ENCODE results near the gene SERPINE2.

Gene SERPINE2

DNA sequence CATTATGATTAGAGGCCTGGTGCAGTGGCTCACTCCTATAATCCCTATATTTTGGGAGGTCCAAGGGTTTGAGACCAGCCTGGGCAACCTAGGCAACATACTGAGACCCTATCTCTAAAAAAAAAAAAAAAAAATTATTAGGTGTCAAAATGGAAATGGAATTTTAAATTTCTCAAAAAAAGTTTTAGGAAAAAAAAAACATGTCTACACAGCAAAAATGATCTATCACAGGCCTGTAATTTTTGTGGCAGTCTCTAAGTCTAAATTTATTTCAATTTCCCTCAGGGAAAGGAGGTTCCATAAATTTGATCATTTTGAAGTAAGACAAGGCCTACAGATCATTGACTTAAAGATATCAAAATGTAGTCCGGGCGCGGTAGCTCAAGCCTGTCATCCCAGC is 65.5 kb downstream of the SERPINE2 start:
- DNase-seq (ENCODE audit: low read depth): no peak

DNA sequence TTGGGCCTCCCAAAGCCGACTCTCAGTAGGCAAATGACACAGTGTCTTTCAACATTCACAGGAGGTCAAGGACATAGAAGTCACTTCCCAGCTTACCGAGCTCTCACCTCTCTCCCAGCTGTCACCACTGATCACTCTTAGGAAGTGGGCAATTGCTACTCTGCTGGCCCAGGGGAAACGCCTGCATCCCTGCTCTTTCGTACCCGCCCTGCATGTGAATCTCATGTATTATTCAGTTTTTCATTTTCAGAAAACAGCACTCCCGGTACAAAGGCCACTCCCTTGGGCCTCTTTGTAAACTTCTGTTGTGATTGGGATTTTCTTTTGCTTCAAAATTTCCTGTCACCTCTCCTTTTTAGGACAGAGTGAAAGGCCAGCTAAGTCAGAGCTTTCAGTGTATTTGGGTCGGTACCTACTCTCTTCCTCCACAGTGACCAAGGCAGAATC is 66.4 kb downstream of the SERPINE2 start:
- no peak for DNase-seq (ENCODE audit: low read depth)

GRCh38 chr2:223971731-223972130 is 67.4 kb downstream of the SERPINE2 start:
- no peak for DNase-seq (ENCODE audit: low read depth)

DNA sequence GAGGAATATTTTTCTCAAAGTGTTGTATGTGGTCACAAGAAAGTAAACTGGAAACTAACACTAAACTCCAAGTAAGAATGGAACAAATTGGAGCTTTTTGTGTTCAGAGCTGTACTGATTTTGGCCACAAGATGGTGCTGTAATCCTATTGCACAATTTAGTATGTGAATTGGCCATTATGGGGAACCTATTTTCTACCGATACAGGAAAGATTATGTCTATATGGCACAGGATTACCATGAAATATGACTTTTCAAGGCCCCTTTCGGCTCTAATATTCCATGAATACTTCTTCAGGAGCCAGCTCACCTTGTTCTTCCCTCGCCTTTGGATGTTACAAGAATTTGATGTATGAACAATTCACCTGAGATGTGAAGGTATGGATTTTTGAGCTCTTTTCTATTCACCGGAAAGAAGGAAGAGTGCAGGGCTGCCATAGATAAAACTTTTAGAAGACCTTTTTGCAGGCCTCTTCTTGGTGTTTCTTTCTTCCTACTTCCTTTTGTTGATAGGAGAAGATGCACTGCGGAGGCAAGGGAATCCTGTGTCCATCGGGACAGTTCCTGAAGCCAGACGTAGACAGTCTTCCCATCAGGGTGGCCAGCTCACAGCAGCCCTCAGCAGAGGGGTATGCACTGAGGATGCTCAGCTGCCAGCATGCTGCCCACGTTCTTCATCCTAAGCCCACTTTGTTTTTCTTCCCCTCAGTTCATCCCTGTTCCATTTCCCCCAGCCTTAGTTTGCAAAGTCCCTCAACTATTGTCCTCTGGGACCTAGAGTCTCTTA is 68.5 kb downstream of the SERPINE2 start:
- DNase-seq (ENCODE audit: low read depth): no peak

- no peak for DNase-seq (ENCODE audit: low read depth)
Observed at GRCh38 chr2:223969856-223970255, 69.2 kb downstream of the SERPINE2 start.

GRCh38 chr2:223969315-223969714 is 69.8 kb downstream of the SERPINE2 start:
- no peak for DNase-seq (ENCODE audit: low read depth)

- no peak for DNase-seq (ENCODE audit: low read depth)
Observed at GRCh38 chr2:223967981-223968380, 71.1 kb downstream of the SERPINE2 start.

DNA sequence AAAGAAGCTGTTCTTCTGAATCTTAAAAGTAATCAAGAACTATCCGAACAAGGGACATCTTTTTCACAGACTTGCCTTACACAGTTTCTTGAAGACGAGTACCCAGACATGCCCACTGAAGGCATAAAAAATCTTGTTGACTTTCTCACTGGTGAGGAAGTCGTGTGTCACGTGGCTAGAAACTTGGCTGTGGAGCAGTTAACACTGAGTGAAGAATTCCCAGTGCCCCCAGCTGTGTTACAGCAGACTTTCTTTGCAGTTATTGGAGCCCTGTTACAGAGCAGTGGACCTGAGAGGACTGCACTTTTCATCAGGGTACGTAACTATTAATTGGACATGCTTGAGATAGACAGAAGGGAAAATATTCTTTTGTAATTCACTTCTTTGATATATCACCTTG is 79.4 kb downstream of the SERPINE2 start:
- DNase-seq (ENCODE audit: low read depth): no peak

- DNase-seq (ENCODE audit: low read depth): peak; percentile 96
Observed at GRCh38 chr2:223957092-223957851, 81.8 kb downstream of the SERPINE2 start, which contains the start of gene MRPL44. Gene MRPL44, plus strand, starts transcription at chr2:223957463. Its CDS starts 10 bp downstream, at chr2:223957473.

- no peak for DNase-seq (ENCODE audit: low read depth)
Observed at GRCh38 chr2:223956300-223956699, 82.8 kb downstream of the SERPINE2 start.

GRCh38 chr2:223954401-223954800 is 84.7 kb downstream of the SERPINE2 start:
- DNase-seq (ENCODE audit: low read depth): no peak

DNA sequence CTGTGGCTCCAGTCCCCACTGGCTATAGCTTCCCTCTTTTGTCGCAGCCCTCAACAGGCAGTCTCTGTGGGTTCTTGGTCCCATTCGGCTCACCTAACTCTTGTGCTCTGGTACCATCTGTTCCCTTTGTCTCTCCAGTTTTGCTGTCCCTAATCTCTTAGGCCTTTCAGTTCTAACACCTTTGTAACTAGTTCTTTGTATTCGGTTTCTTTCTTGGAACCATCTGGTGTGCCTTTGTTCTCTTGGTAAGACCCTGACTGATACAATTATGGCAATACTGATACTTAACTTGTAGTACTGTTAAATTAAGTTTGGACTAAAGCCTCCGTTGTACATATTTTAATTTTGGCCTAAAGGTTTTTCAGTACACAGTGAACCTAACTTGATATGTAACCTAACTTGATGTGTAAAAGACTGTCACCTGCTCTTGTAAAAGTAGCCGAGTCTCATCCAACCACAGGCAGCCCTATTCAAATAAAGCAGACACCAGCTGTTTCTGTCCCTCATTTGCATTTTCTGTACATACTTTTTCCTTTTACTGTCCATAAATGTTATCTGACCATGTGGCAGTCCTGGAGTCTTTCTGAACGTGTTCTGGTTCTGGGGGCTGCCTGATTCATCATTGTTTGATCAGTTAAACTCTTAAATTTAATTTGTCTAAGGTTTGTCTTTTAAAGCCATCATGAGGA is 86.7 kb downstream of the SERPINE2 start:
- no peak for DNase-seq (ENCODE audit: low read depth)

DNA sequence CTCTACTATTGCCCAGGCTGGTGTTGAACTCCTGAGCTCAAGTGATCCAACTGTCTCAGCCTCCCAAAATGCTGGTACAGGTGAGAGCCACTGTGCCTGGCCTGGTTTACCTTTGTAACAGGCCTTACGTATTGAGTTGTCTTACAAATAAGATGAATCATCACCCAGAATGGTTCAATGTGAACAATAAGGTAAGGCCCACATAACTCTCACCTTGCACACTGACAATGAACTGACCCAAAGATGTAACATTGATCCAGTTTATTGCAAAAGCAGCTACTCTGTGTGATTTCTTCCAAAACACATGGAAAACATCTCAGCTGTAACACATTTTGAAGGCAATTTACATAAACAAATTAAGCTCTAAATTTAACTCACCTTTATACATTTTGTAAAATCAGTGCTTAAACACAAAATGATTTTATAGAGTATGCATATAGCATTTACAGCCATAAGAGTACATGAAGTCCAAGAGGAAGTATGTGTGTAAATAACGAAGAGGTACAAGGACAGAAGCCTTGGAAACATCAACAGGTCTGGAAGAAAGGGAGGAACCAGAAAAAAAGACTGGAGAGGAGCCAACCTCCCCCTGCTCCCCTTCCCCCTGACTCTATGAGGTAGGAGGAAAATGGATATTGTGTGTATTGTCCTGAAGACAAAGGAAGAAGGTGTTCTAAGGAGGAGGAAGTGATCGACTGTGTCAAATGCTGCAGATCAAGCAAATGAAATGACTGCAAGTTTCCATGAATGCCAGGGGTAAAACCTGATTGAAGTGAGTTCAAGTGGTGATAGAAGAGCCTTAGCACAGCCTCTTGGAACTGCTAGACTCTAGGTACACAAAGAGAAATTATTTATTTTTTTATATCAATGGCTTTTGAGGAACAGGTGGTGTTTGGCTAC is 88.4 kb downstream of the SERPINE2 start:
- no peak for DNase-seq (ENCODE audit: low read depth)

GRCh38 chr2:223949241-223949840 is 89.7 kb downstream of the SERPINE2 start:
- DNase-seq (ENCODE audit: low read depth): no peak

- DNase-seq (ENCODE audit: low read depth): no peak
Observed at GRCh38 chr2:223947711-223948205, 91.3 kb downstream of the SERPINE2 start.

GRCh38 chr2:223945755-223946154 is 93.3 kb downstream of the SERPINE2 start:
- DNase-seq (ENCODE audit: low read depth): no peak

GRCh38 chr2:223944703-223945531 is 94.2 kb downstream of the SERPINE2 start, which contains the start of gene WDFY1:
Gene WDFY1, minus strand, starts transcription at chr2:223945335. Its CDS starts 51 bp downstream, at chr2:223945284.
- peak; percentile 71 for DNase-seq (ENCODE audit: low read depth)

- DNase-seq (ENCODE audit: low read depth): no peak
Observed at GRCh38 chr2:223944166-223944702, 94.9 kb downstream of the SERPINE2 start.

DNA sequence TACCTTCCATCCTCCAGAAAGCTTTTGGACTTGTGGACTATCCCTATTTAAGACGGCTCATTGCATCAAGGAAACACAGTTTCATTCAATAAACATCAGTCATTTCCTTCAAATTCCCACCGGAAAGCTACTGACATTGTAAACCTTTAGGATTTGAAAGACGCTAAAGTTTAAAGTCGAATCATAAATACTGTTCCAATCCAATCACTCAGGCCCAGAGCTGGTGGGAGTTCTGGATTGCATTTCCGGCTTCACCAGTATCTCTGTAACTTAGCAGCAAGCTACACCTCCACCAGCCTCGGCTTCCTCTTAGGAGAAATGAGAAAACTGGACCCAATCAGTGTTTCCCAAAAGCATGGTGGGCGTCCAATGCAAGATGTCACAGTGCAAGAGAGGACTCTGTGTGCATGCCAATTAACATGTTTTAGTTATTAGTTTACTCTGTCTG is 95.5 kb downstream of the SERPINE2 start:
- DNase-seq (ENCODE audit: low read depth): no peak

- no peak for DNase-seq (ENCODE audit: low read depth)
Observed at GRCh38 chr2:223943135-223943534, 96.0 kb downstream of the SERPINE2 start.

All from stimulated activated CD8-positive, alpha-beta memory T cell treated with anti-CD3 and anti-CD28 coated beads, Interleukin-12 subunit alpha, Interleukin-12 subunit beta, amount 100 ng/mL, for 4 hours (primary cell).